ENCODE measurements around the gene ITPR3.

DNA sequence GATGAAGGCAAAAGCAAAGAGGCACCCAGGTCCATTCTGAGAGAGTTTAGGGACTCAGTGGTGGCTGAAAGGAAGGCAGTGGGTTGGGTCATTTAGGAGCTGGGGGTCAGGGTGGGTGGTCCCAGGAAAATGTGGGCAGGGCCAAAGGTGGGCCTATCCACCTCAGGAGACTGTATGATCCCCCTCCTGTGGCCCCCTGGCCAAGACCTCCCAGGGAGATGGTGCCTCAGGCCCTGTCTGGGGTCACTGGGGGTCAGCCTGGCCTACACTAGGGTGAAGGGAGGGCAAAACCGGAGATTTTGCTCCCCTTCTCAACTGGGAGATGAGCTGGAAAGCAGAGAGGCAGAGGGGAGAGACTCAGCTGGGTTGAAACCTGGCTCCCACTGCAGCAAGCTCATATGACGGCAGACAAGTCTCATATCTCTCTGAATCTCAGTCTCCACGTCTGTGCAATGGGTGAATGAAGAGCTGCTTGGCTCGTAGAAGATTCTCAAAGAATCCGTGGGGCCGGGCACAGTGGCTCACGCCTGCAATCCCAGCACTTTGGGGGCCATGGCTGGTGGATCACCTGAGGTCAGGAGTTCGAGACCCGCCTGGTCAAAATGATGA, 29.6 kb upstream of the ITPR3 start:
- TF ChIP-seq POLR2A (IDR thresholded peaks at IDR 0.05; ENCODE audit: insufficient read depth in 1 of 2, low read depth in 2 of 2, low read length in 2 of 2) = no peak
- TF ChIP-seq, protein P1, sequence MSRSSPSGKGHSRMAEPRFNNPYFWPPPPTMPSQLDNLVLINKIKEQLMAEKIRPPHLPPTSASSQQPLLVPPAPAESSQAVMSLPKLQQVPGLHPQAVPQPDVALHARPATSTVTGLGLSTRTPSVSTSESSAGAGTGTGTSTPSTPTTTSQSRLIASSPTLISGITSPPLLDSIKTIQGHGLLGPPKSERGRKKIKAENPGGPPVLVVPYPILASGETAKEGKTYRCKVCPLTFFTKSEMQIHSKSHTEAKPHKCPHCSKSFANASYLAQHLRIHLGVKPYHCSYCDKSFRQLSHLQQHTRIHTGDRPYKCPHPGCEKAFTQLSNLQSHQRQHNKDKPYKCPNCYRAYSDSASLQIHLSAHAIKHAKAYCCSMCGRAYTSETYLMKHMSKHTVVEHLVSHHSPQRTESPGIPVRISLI (CRISPR knock-in tag; IDR thresholded peaks at IDR 0.05; ENCODE audit: borderline replicate concordance) = no peak
- no peak for TF ChIP-seq BRCA1 (CRISPR knock-in tag; IDR thresholded peaks at IDR 0.05)
- no peak for TF ChIP-seq NR2C2 (CRISPR knock-in tag; IDR thresholded peaks at IDR 0.05; ENCODE audit: borderline replicate concordance)

Measured in HepG2 (cell line).